Sigmoid colon (tissue), 7 donors: ENCODE results near the gene PPP6R3. TPM values are rescaled to one million over a fixed set of nuclear protein-coding genes. Genes with fewer than 3 reads are reported as not detected.
A peak's percentile ranks its signal among the peaks of the same experiment; 100 is the strongest.

Experiments
- DNase-seq: peaks from one replicate; pipeline ENCODE4 v3.0.0-alpha.2; 2019
- H3K27ac ChIP-seq, 4 donors: fragments of 200-600 bp; sonication (generic); one replicate each; pipeline ENCODE4 v1.5.1; 2016 to 2019; ENCODE audit warnings: mild to moderate bottlenecking in 1 of 4
- H3K27me3 ChIP-seq, 3 donors: fragments of 200-600 bp; sonication (generic); one replicate each; pipeline ENCODE4 v1.5.1; 2019; ENCODE audit warnings: mild to moderate bottlenecking in 1 of 3
- H3K36me3 ChIP-seq, 4 donors: fragments of 200-600 bp; sonication (generic); one replicate each; pipeline ENCODE4 v1.5.1; 2016 to 2019
- H3K4me1 ChIP-seq, 4 donors: fragments of 200-600 bp; sonication (generic); one replicate each; pipeline ENCODE4 v1.5.1; 2017 to 2019
- H3K4me3 ChIP-seq, 4 donors: fragments of 200-600 bp; sonication (generic); one replicate each; pipeline ENCODE4 v1.5.1; 2017 to 2019; ENCODE audit warnings: mild to moderate bottlenecking in 2 of 4, moderate library complexity in 1 of 4
- H3K9me3 ChIP-seq, 4 donors: fragments of 200-600 bp in 3 of 4; sonication (generic) in 3 of 4; one replicate each; pipeline versions ENCODE4 v1.5.1 to v1.6.1; 2013 to 2019
- EP300 ChIP-seq, 4 donors: sonication (generic); formaldehyde crosslinking; IDR thresholded peaks; one replicate each; pipeline ENCODE4 v1.6.1; 2017; ENCODE audit warnings: antibody characterized with exemption in 4 of 4
- POLR2A ChIP-seq, 2 donors: fragments of 450-650 bp; IDR thresholded peaks; one replicate each; pipeline ENCODE4 v1.6.1; 2016; ENCODE audit warnings: antibody characterized with exemption in 2 of 2, mild to moderate bottlenecking in 2 of 2, moderate library complexity in 2 of 2
- POLR2AphosphoS5 ChIP-seq, 4 donors: sonication (generic); formaldehyde crosslinking; IDR thresholded peaks; one replicate each; pipeline ENCODE4 v1.6.1; 2017; ENCODE audit warnings: antibody characterized with exemption in 4 of 4
- WGBS, 2 donors: extraction: QIAGEN DNeasy Blood & Tissue Kit; methylation state at CpG; one replicate each; pipeline ENCODE4 v1.1.7; 2013; 5-methylcytosine and 5-hydroxymethylcytosine counted together
- intact Hi-C: fragments of 100-400 bp; cut with DNase I; formaldehyde crosslinking; loops from one replicate; pipeline ENCODE4 v1.15.1; 2023
- polyA plus RNA-seq, 3 donors: library from polyadenylated mRNA; stranded (reverse); fragments of 200-250 nt; gene quantifications; one replicate each; pipeline ENCODE4 v1.2.3, GENCODE V29; 2013
- total RNA-seq, 4 donors: library from RNA; depleted of rRNA; stranded (reverse); fragments of >200 nt; gene quantifications; one replicate each; pipeline ENCODE4 v1.1.0, GENCODE V29; 2016
- TF ChIP-seq, protein P1 (sequence below), 4 experiments: fragments of 450-650 bp in 3 of 4; fragments of 200-600 bp in 1 of 4; IDR thresholded peaks; one replicate each; pipeline ENCODE4 v1.5.1; 2016 to 2019; ENCODE audit warnings: antibody characterized with exemption in 4 of 4, mild to moderate bottlenecking in 3 of 4, moderate library complexity in 2 of 4
- donor health status: healthy with polysubstance abuse.
- donor health status: Bipolar disorder and iron deficiency.
- donor health status: healthy.

Gene PPP6R3
- total and polyA plus RNA-seq, 7 donors: 24.0 to 157 (median 133) TPM

DNA sequence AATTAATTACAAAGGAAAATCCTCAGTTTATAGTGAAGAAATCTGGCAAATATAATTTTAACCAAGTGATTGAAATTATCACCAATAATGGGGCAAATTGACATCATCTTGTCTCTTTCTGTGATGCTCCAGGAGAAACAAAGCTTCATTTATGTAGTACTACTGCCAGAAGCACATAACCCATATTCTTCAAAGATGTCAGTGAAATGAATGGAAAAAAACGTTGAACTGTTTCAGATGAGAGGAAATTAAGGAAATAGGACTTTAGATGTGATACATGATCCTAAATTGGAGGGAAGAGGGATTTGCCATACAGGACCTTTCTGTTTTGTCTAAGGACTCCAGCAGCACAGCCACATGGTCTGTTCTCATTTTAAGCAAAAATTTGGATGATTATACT is 57.6 kb downstream of the PPP6R3 start:
- TF ChIP-seq EP300 (IDR thresholded peaks at IDR 0.05) (no peak), POLR2AphosphoS5 (IDR thresholded peaks at IDR 0.05) (no peak), POLR2A (IDR thresholded peaks at IDR 0.05) (no peak)
- TF ChIP-seq, protein P1, sequence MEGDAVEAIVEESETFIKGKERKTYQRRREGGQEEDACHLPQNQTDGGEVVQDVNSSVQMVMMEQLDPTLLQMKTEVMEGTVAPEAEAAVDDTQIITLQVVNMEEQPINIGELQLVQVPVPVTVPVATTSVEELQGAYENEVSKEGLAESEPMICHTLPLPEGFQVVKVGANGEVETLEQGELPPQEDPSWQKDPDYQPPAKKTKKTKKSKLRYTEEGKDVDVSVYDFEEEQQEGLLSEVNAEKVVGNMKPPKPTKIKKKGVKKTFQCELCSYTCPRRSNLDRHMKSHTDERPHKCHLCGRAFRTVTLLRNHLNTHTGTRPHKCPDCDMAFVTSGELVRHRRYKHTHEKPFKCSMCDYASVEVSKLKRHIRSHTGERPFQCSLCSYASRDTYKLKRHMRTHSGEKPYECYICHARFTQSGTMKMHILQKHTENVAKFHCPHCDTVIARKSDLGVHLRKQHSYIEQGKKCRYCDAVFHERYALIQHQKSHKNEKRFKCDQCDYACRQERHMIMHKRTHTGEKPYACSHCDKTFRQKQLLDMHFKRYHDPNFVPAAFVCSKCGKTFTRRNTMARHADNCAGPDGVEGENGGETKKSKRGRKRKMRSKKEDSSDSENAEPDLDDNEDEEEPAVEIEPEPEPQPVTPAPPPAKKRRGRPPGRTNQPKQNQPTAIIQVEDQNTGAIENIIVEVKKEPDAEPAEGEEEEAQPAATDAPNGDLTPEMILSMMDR (IDR thresholded peaks at IDR 0.05): no peak
- DNase-seq: no peak
- H3K4me3 ChIP-seq: no peak overlapping the region
- intact Hi-C loops: no loop called here
- no peaks in the 10 kb centered on the region for H3K9me3 ChIP-seq
- no peaks in the 10 kb centered on the region for H3K4me1 ChIP-seq
- H3K36me3 ChIP-seq: peaks cover 0 to 33% (median 2%) of the 10 kb centered on the region in 4 donors
- 56 to 63% methylated on average over 1 of the region's 1 CpG for WGBS, 2 donors
- no peak overlapping the region for H3K27ac ChIP-seq
- no peaks in the 10 kb centered on the region for H3K27me3 ChIP-seq

DNA sequence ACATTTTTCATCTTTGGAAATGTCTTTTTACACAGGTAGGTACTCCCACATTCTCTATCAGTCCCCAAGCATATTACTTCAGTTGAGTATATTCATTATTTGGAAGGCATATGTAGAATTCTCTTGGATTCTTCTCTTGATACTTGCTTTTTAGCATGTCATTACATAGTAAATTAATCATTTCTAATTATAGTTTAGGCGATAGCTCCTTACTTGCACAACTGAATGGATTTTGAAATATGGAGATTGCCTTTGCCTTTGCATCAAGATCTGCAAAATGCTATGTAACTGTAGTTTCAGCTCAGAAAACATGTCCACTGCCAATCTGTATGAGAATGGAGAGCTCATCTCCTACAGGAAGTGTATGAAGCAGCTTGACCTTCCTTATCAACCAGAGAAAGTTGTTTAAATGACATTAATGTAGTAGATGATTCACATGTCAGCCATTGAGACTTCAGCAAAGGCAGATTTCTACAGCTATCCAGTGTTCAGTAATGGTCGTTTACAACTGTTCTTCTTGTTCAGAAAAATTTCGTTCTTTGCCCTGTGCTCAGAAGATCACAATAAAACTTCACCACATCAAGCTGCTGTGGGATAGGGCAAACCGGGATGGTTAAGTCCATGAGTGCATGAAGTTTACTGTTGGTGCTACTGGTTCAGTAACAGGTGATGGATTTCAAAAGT is 61.6 kb downstream of the PPP6R3 start:
- Histone ChIP-seq H3K27ac (no peak overlapping the region), H3K36me3 (peaks cover 0 to 44% (median 3%) of the 10 kb centered on the region in 4 donors), H3K4me1 (peaks cover 0 to 30% (median 22%) of the 10 kb centered on the region in 4 donors), H3K27me3 (no peaks in the 10 kb centered on the region), H3K4me3 (no peak overlapping the region), H3K9me3 (no peaks in the 10 kb centered on the region)
- DNase-seq: no peak
- WGBS, 2 donors: 42 to 63% methylated on average over 4 of the region's 4 CpGs
- TF ChIP-seq POLR2A (IDR thresholded peaks at IDR 0.05) (no peak), EP300 (IDR thresholded peaks at IDR 0.05) (no peak), POLR2AphosphoS5 (IDR thresholded peaks at IDR 0.05) (no peak)
- TF ChIP-seq, protein P1 (IDR thresholded peaks at IDR 0.05): no peak
- intact Hi-C loops: no loop called here

DNA sequence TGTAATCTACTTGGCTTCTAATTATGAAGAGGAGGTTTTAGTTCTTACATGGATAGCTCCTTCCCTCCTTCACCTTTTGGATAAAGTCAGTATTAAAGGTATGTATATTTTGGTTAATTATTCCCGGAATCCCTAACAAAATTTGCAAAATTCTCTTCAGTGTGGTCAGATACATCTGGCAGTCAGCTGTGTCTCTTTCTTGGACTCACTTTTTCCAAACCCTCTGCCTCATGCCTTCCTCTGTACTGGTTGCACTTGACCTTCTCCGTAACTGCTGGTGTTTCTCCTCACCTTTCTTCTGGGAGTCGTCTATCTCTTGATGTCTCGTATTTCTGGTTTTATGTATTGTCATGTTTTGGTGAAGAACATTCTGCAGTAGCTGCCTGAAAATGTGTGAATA is 62.5 kb downstream of the PPP6R3 start:
- intact Hi-C loops: no loop called here
- Histone ChIP-seq H3K27ac (no peak overlapping the region), H3K36me3 (peaks cover 0 to 53% (median 3%) of the 10 kb centered on the region in 4 donors), H3K27me3 (no peaks in the 10 kb centered on the region), H3K4me1 (peaks cover 0 to 30% (median 22%) of the 10 kb centered on the region in 4 donors), H3K9me3 (no peaks in the 10 kb centered on the region), H3K4me3 (no peak overlapping the region)
- DNase-seq: no peak
- 93 to 95% methylated on average over 4 of the region's 4 CpGs for WGBS, 2 donors
- TF ChIP-seq POLR2AphosphoS5 (IDR thresholded peaks at IDR 0.05) (no peak), EP300 (IDR thresholded peaks at IDR 0.05) (no peak), POLR2A (IDR thresholded peaks at IDR 0.05) (no peak)
- TF ChIP-seq, protein P1 (IDR thresholded peaks at IDR 0.05): no peak

DNA sequence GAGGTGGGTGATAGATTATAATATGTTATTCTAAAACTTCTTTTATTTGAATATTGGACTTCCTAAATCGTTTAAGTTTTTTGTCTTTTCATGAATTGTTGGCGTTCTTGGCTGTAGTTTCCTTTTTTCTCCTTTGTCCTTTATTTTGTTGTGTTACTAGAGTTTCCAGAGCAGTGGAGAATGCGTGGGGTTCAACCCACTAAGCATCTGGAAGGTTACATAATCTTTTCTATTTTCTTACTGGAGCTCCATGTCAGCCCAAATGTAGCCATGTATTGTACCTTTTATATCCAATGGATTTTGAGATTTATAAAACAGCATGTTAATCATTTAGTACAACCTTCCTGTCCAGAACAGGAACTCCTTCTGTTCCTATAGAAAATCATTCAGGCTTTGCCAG is 63.2 kb downstream of the PPP6R3 start:
- H3K27me3 ChIP-seq: no peaks in the 10 kb centered on the region
- 87 to 90% methylated on average over 3 of the region's 3 CpGs for WGBS, 2 donors
- H3K4me3 ChIP-seq: no peak overlapping the region
- H3K36me3 ChIP-seq: peaks cover 0 to 53% (median 3%) of the 10 kb centered on the region in 4 donors
- peak overlapping the region in 2 of 4 donors; percentile 25 to 28 for H3K27ac ChIP-seq
- intact Hi-C loops: no loop called here
- TF ChIP-seq POLR2A (IDR thresholded peaks at IDR 0.05) (no peak), EP300 (IDR thresholded peaks at IDR 0.05) (no peak), POLR2AphosphoS5 (IDR thresholded peaks at IDR 0.05) (no peak)
- TF ChIP-seq, protein P1 (IDR thresholded peaks at IDR 0.05): no peak
- H3K4me1 ChIP-seq: peaks cover 0 to 37% (median 28%) of the 10 kb centered on the region in 4 donors
- DNase-seq: no peak
- H3K9me3 ChIP-seq: no peaks in the 10 kb centered on the region
